GM12878 (cell line): Measurements from ENCODE around the gene ADK. TPM values are rescaled to one million over a fixed set of nuclear protein-coding genes. Genes with fewer than 3 reads are reported as not detected.
A peak's percentile ranks its signal among the peaks of the same experiment; 100 is the strongest.

Experiments used
- ATAC-seq: fragments of 200-7000 bp; cut with Tn5 transposase; 3 replicates; pipeline ENCODE4 v1.9.1; 2020; ENCODE audit warnings: mild to moderate bottlenecking, moderate library complexity
- BruUV-seq: library from RNA; stranded (reverse); fragments of 400-500 nt; replicated peaks from 2 replicates; lab custom pipeline; 2021; lab: Mats Ljungman, UMichigan
- CTCF ChIA-PET: fragments of 300-600 bp; sonication (Branson Sonifier 250); formaldehyde crosslinking; extraction: SDS; loops from one replicate; lab custom pipeline; 2021; ENCODE audit warnings: inconsistent platforms; lab: Yijun Ruan, JAX
- POLR2A ChIA-PET: fragments of 350-600 bp; formaldehyde crosslinking; extraction: SDS; loops from one replicate; lab custom pipeline; 2021; ENCODE audit warnings: inconsistent platforms; lab: Charles Lee
- RAD21 ChIA-PET: fragments of 300-600 bp; sonication (Branson Sonifier 250); formaldehyde crosslinking; loops from one replicate; lab custom pipeline; 2023; ENCODE audit warnings: antibody characterized with exemption; ENCODE audit not compliant: unreplicated experiment; lab: Charles Lee
- SMC1A ChIA-PET: fragments of 300-600 bp; sonication (Branson Sonifier 250); formaldehyde crosslinking; loops from one replicate; lab custom pipeline; 2023; ENCODE audit not compliant: unreplicated experiment, uncharacterized antibody; lab: Charles Lee
- DNase-seq: peaks from one replicate; pipeline ENCODE4 v3.0.0-alpha.2; 2011; ENCODE audit warnings: low read depth, low spot score
- FAIRE-seq: peaks from 3 replicates; lab custom pipeline; 2011; peaks lifted over from hg19 to GRCh38; lab: Jason Lieb, UNC
- H2AFZ ChIP-seq: 2 replicates; pipeline ENCODE4 v1.6.0; 2011; ENCODE audit warnings: low read depth, low read length, control low read depth; ENCODE audit not compliant: control insufficient read depth
- H3K27ac ChIP-seq: 2 replicates; pipeline ENCODE4 v1.5.1; 2011; ENCODE audit warnings: control low read depth; ENCODE audit not compliant: control insufficient read depth, insufficient read depth
- H3K27me3 ChIP-seq, 2 experiments: replicated peaks in 1 of 2; 2 replicates each; pipeline versions ENCODE4 v1.6.0 to v1.6.1; 2011; ENCODE audit warnings: low read length in 1 of 2; ENCODE audit not compliant: control insufficient read depth in 2 of 2, insufficient read depth in 2 of 2
- H3K36me3 ChIP-seq, 2 experiments: 2 replicates each; pipeline ENCODE4 v1.5.1; 2011; ENCODE audit warnings: low read length in 1 of 2; ENCODE audit not compliant: control insufficient read depth in 2 of 2, insufficient read depth in 2 of 2
- H3K4me1 ChIP-seq: 2 replicates; pipeline ENCODE4 v1.6.1; 2011; ENCODE audit warnings: mild to moderate bottlenecking, low read length, moderate library complexity, mixed read lengths; ENCODE audit not compliant: control insufficient read depth, insufficient read depth
- H3K4me2 ChIP-seq: 2 replicates; pipeline ENCODE4 v1.6.0; 2011; ENCODE audit warnings: control low read depth; ENCODE audit not compliant: control insufficient read depth, insufficient read depth
- H3K4me3 ChIP-seq: fragments of 200-600 bp; sonication (generic); 2 replicates; pipeline ENCODE4 v1.5.1; 2016
- H3K79me2 ChIP-seq: 2 replicates; pipeline ENCODE4 v1.6.0; 2011; ENCODE audit warnings: low read length; ENCODE audit not compliant: control insufficient read depth, insufficient read depth
- H3K9ac ChIP-seq: 2 replicates; pipeline ENCODE4 v1.8.0; 2011; ENCODE audit warnings: low read length, control low read depth, mixed read lengths; ENCODE audit not compliant: control insufficient read depth, insufficient read depth
- H3K9me3 ChIP-seq: replicated peaks from 3 replicates; pipeline ENCODE4 v1.5.1; 2011; ENCODE audit warnings: mild to moderate bottlenecking, low read length; ENCODE audit not compliant: control insufficient read depth, insufficient read depth
- H4K20me1 ChIP-seq: 2 replicates; pipeline ENCODE4 v1.6.0; 2011; ENCODE audit not compliant: control insufficient read depth, insufficient read depth
- BACH1 ChIP-seq: fragments of 450-650 bp; IDR thresholded peaks from 2 replicates; pipeline ENCODE4 v1.6.1; 2017; ENCODE audit warnings: mild to moderate bottlenecking, borderline replicate concordance
- CREM ChIP-seq: IDR thresholded peaks from 2 replicates; pipeline ENCODE4 v1.6.1; 2014; ENCODE audit warnings: antibody characterized with exemption, low read depth
- E4F1 ChIP-seq: fragments of 450-650 bp; IDR thresholded peaks from 2 replicates; pipeline ENCODE4 v1.6.1; 2018; ENCODE audit warnings: borderline replicate concordance, mild to moderate bottlenecking; ENCODE audit not compliant: partially characterized antibody
- EGR1 ChIP-seq, 2 experiments: IDR thresholded peaks; 1 replicate in 1 of 2; 2 replicates in 1 of 2; pipeline ENCODE4 v1.6.1; 2011 to 2012; ENCODE audit warnings: low read depth in 2 of 2, low read length in 2 of 2, borderline replicate concordance in 1 of 2, mild to moderate bottlenecking in 1 of 2, moderate library complexity in 1 of 2
- ETV6 ChIP-seq, 2 experiments: fragments of 450-650 bp in 1 of 2; IDR thresholded peaks in 1 of 2; conservative IDR thresholded peaks in 1 of 2; 2 replicates each; pipeline ENCODE4 v1.6.1; 2014; ENCODE audit warnings: antibody characterized with exemption in 1 of 2, borderline replicate concordance in 1 of 2, low read depth in 1 of 2, mild to moderate bottlenecking in 1 of 2, moderate library complexity in 1 of 2
- IKZF2 ChIP-seq, 2 experiments: fragments of 450-650 bp; IDR thresholded peaks; 2 replicates each; pipeline ENCODE4 v1.6.1; 2017; ENCODE audit warnings: mild to moderate bottlenecking in 2 of 2, moderate library complexity in 2 of 2
- IRF3 ChIP-seq: fragments of 450-650 bp; IDR thresholded peaks from 2 replicates; pipeline ENCODE4 v1.6.1; 2014; ENCODE audit warnings: mild to moderate bottlenecking
- JUNB ChIP-seq: IDR thresholded peaks from 2 replicates; pipeline ENCODE4 v1.6.1; 2016; ENCODE audit warnings: antibody characterized with exemption, mild to moderate bottlenecking
- KAT2A ChIP-seq: conservative IDR thresholded peaks from 2 replicates; pipeline ENCODE4 v1.6.1; 2011; ENCODE audit warnings: low read depth, low read length; ENCODE audit not compliant: control insufficient read depth
- NR2F1 ChIP-seq: fragments of 450-650 bp; conservative IDR thresholded peaks from 2 replicates; pipeline ENCODE4 v1.6.1; 2017; ENCODE audit warnings: mild to moderate bottlenecking
- POLR2AphosphoS2 ChIP-seq: IDR thresholded peaks from 2 replicates; pipeline ENCODE4 v1.6.1; 2011; ENCODE audit warnings: low read depth, mild to moderate bottlenecking, low read length, improper control_type of control experiment, moderate library complexity
- RAD21 ChIP-seq: IDR thresholded peaks from 2 replicates; pipeline ENCODE4 v1.6.1; 2011; ENCODE audit warnings: mild to moderate bottlenecking, low read depth, low read length, moderate library complexity; ENCODE audit not compliant: insufficient read depth
- RUNX3 ChIP-seq: IDR thresholded peaks from 2 replicates; pipeline ENCODE4 v1.6.1; 2012; ENCODE audit warnings: low read length, inconsistent platforms
- SMARCA5 ChIP-seq: fragments of 450-650 bp; IDR thresholded peaks from 2 replicates; pipeline ENCODE4 v1.6.1; 2017; ENCODE audit warnings: mild to moderate bottlenecking
- SUPT20H ChIP-seq: IDR thresholded peaks from 2 replicates; pipeline ENCODE4 v1.6.1; 2011; ENCODE audit warnings: low read depth, mild to moderate bottlenecking, low read length, moderate library complexity, borderline replicate concordance; ENCODE audit not compliant: control insufficient read depth
- SUZ12 ChIP-seq: fragments of 200-600 bp; sonication (generic); IDR thresholded peaks from one replicate; pipeline ENCODE4 v1.6.1; 2018; ENCODE audit warnings: antibody characterized with exemption, mild to moderate bottlenecking; ENCODE audit not compliant: unreplicated experiment
- TCF3 ChIP-seq: IDR thresholded peaks from 2 replicates; pipeline ENCODE4 v1.6.1; 2012; ENCODE audit warnings: low read depth, mild to moderate bottlenecking, low read length, borderline replicate concordance; ENCODE audit not compliant: insufficient read depth
- ZSCAN29 ChIP-seq: fragments of 450-650 bp; IDR thresholded peaks from 2 replicates; pipeline ENCODE4 v1.6.1; 2017; ENCODE audit warnings: mild to moderate bottlenecking, moderate library complexity
- ZZZ3 ChIP-seq: IDR thresholded peaks from 2 replicates; pipeline ENCODE4 v1.6.1; 2011; ENCODE audit warnings: low read depth; ENCODE audit not compliant: control insufficient read depth, insufficient read length
- WGBS: methylation state at CpG from one replicate; pipeline ENCODE4 v1.1.6; 2016; ENCODE audit warnings: low lambda C conversion rate; ENCODE audit not compliant: insufficient replicate concordance, insufficient coverage; ENCODE audit errors: missing lambda C conversion rate; 5-methylcytosine and 5-hydroxymethylcytosine counted together
- in situ Hi-C: fragments of 300-500 bp; cut with MboI; formaldehyde crosslinking; loops from 9 replicates; pipeline ENCODE4 v1.14.3; 2018; ENCODE audit warnings: mixed read lengths
- intact Hi-C: fragments of 100-400 bp; cut with micrococcal nuclease; formaldehyde crosslinking; loops from one replicate; pipeline ENCODE4 v1.14.2; 2022; ENCODE audit not compliant: unreplicated experiment
- polyA plus RNA-seq, 11 experiments: library from polyadenylated mRNA; depleted of rRNA in 4 of 11; unstranded in 6 of 11; stranded (reverse) in 5 of 11; fragments of >200 nt; fragmentation: Nextera tagmentation in 4 of 11; fragmentation: Illumina TruSeq in 1 of 11; extraction: Ambion mirVana in 4 of 11; extraction: Trizol in 1 of 11; gene quantifications; 1 replicate in 1 of 11; 2 replicates in 10 of 11; pipeline versions ENCODE4 v1.2.1 to v1.2.3, GENCODE V29; 2011 to 2016; ENCODE audit warnings: inconsistent platforms in 2 of 11, missing spikeins in 2 of 11, low read depth in 1 of 11
- total RNA-seq, 4 experiments: library from RNA; depleted of rRNA in 3 of 4; stranded (reverse); fragments of >200 nt in 3 of 4; fragmentation: Illumina TruSeq in 1 of 4; extraction: Trizol in 1 of 4; gene quantifications; 2 replicates each; pipeline versions ENCODE4 v1.2.1 to v1.2.3, GENCODE V29; 2013 to 2021

The ADK gene
- total and polyA plus RNA-seq, 10 of the 15 experiments (the other 5 are each of a cell fraction or from before 2014, with no cell fraction given) = 42.0 to 151 (median 81.6) TPM

GRCh38 chr10:74255214-74255613, 104.2 kb downstream of the ADK start (continued):
- TF ChIP-seq RAD21 (no peak), NR2F1 (peak; percentile 27; the same call in 1 of the 2 replicates), JUNB (no peak), ETV6 (conservative IDR thresholded peaks at IDR 0.05 in 1 of 2, IDR thresholded peaks at IDR 0.05 in 1 of 2; ENCODE audit: borderline replicate concordance in 1 of 2, low read depth in 1 of 2) (no peak)

GRCh38 chr10:74255888-74256357, 104.9 kb downstream of the ADK start:
- BruUV-seq = no TSS peak
- Histone ChIP-seq H3K27me3 (no peaks in the 10 kb centered on the region), H3K27ac (no peak overlapping the region), H3K4me3 (no peak overlapping the region), H4K20me1 (no peaks in the 10 kb centered on the region), H2AFZ (no peak overlapping the region), H3K4me1 (0 out of 2 replicates have a peak, but pooled peaks cover 3% of the 10 kb centered on the region), H3K79me2 (no peaks in the 10 kb centered on the region; the same call in 1 of the 2 replicates), H3K36me3 (no peaks in the 10 kb centered on the region; a peak in 1 of 4 replicates), H3K9me3 (no peaks in the 10 kb centered on the region), H3K9ac (no peak overlapping the region), H3K4me2 (no peak overlapping the region)
- DNase-seq = no peak
- CTCF ChIA-PET = interaction anchor here (0.6 to 1.4 kb wide), 5 partner anchors 12 to 845 kb away, joined by 3 to 7 read pairs (median 3); no protein-coding TSS in a partner anchor
- intact Hi-C loops (no loop called here), in situ Hi-C loops (loop anchor here (25.0 kb wide), 1 partner anchor 481 kb away; no protein-coding TSS in a partner anchor)
- no peak for TF ChIP-seq SMARCA5
- TF ChIP-seq ZZZ3 = no peak
- TF ChIP-seq RUNX3 = no peak
- TF ChIP-seq ZSCAN29 = no peak
- TF ChIP-seq BACH1 = no peak
- TF ChIP-seq KAT2A = no peak
- no peak for TF ChIP-seq IKZF2 (IDR thresholded peaks at IDR 0.05)
- no peak for TF ChIP-seq SUPT20H
- no peak for TF ChIP-seq ETV6 (conservative IDR thresholded peaks at IDR 0.05 in 1 of 2, IDR thresholded peaks at IDR 0.05 in 1 of 2; ENCODE audit: borderline replicate concordance in 1 of 2, low read depth in 1 of 2)
- no peak for TF ChIP-seq CREM
- no peak for TF ChIP-seq TCF3
- TF ChIP-seq IRF3 = no peak
- TF ChIP-seq E4F1 = no peak
- no peak for TF ChIP-seq SUZ12
- no peak for TF ChIP-seq POLR2AphosphoS2
- no peak for TF ChIP-seq EGR1 (IDR thresholded peaks at IDR 0.05; ENCODE audit: borderline replicate concordance in 1 of 2, low read depth in 2 of 2, low read length in 2 of 2)
- no peak for TF ChIP-seq NR2F1
- ATAC-seq = no peak; the same call in 2 of the 3 replicates
- SMC1A ChIA-PET = interaction anchor here (0.9 to 1.0 kb wide), 3 partner anchors 9 to 42 kb away, joined by 3 to 6 read pairs (median 3); no protein-coding TSS in a partner anchor
- no peak for FAIRE-seq
- POLR2A ChIA-PET = interaction anchor here (0.6 kb wide), 1 partner anchor 342 kb away, joined by 6 read pairs; no protein-coding TSS in a partner anchor
- 96% methylated on average over 4 of the region's 4 CpGs for WGBS
- RAD21 ChIA-PET = interaction anchor here (1.3 kb wide), 1 partner anchor 12 kb away, joined by 3 read pairs; no protein-coding TSS in a partner anchor
